SK-N-SH (cell line): ENCODE results near the gene SV2B.

Source experiments
- CTCF ChIP-seq: fragments of 200-600 bp; sonication (generic); IDR thresholded peaks from 2 replicates; pipeline ENCODE4 v1.6.1; 2017; ENCODE audit warnings: antibody characterized with exemption, mild to moderate bottlenecking, moderate library complexity
- ELF1 ChIP-seq: IDR thresholded peaks from 2 replicates; pipeline ENCODE4 v1.4.0; 2012
- FOXM1 ChIP-seq: IDR thresholded peaks from 2 replicates; pipeline ENCODE4 v1.4.0; 2012; ENCODE audit warnings: low read depth, mild to moderate bottlenecking
- GABPA ChIP-seq: IDR thresholded peaks from 2 replicates; pipeline ENCODE4 v1.4.0; 2012; ENCODE audit warnings: low read depth, mild to moderate bottlenecking
- MXI1 ChIP-seq: IDR thresholded peaks from 2 replicates; pipeline ENCODE4 v1.6.1; 2012; ENCODE audit warnings: mild to moderate bottlenecking, low read depth, low read length, improper control_type of control experiment
- PBX3 ChIP-seq: IDR thresholded peaks from 2 replicates; pipeline ENCODE4; 2012
- RAD21 ChIP-seq: IDR thresholded peaks from 2 replicates; pipeline ENCODE4 v1.6.1; 2012; ENCODE audit warnings: mild to moderate bottlenecking, low read length
- TCF12 ChIP-seq: IDR thresholded peaks from 2 replicates; pipeline ENCODE4 v1.4.0; 2012
- USF2 ChIP-seq: fragments of 150-350 bp; IDR thresholded peaks from 2 replicates; pipeline ENCODE4 v1.6.1; 2017; ENCODE audit warnings: antibody characterized with exemption, low read length, low read depth, borderline replicate concordance
- YY1 ChIP-seq: IDR thresholded peaks from 2 replicates; pipeline ENCODE4 v1.4.0; 2012; ENCODE audit warnings: low read depth, mild to moderate bottlenecking

GRCh38 chr15:91203619-91204203 is 103.7 kb downstream of the SV2B start:
- no peak for TF ChIP-seq CTCF
- TF ChIP-seq GABPA, result no peak
- no peak for TF ChIP-seq PBX3
- TF ChIP-seq FOXM1, result no peak
- no peak for TF ChIP-seq YY1
- TF ChIP-seq MXI1, result no peak
- no peak for TF ChIP-seq RAD21
- TF ChIP-seq TCF12, result no peak
- TF ChIP-seq ELF1, result no peak
- TF ChIP-seq USF2, result no peak
